ENCODE data around the gene NCAPD3. TPM values are rescaled to one million over a fixed set of nuclear protein-coding genes. Genes with fewer than 3 reads are reported as not detected.

Gene NCAPD3
- total and polyA plus RNA-seq, 9 of the 15 experiments (the other 6 are each of a cell fraction or from before 2014, with no cell fraction given): 23.6 to 80.6 (median 58.6) TPM

DNA sequence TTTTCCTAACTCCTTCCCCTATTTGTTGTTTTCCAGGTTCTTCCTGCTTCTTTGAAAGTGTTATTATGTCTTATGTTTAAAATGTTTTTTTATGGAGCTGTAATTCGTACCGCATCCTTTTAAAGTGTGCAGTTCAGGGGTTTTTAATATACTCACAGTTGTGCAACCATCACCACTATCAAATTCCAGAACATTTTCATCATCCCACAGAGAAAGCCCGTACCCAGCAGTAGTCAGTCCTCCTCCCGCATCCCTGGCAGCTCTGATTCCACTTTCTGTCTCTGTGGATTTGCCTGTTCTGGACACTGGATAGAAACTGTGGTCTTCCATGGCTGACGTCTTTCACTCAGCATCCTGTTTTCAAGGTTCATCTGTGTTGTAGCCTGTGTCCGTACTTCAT is 81.2 kb downstream of the NCAPD3 start (continued):
- TF ChIP-seq, protein P1, sequence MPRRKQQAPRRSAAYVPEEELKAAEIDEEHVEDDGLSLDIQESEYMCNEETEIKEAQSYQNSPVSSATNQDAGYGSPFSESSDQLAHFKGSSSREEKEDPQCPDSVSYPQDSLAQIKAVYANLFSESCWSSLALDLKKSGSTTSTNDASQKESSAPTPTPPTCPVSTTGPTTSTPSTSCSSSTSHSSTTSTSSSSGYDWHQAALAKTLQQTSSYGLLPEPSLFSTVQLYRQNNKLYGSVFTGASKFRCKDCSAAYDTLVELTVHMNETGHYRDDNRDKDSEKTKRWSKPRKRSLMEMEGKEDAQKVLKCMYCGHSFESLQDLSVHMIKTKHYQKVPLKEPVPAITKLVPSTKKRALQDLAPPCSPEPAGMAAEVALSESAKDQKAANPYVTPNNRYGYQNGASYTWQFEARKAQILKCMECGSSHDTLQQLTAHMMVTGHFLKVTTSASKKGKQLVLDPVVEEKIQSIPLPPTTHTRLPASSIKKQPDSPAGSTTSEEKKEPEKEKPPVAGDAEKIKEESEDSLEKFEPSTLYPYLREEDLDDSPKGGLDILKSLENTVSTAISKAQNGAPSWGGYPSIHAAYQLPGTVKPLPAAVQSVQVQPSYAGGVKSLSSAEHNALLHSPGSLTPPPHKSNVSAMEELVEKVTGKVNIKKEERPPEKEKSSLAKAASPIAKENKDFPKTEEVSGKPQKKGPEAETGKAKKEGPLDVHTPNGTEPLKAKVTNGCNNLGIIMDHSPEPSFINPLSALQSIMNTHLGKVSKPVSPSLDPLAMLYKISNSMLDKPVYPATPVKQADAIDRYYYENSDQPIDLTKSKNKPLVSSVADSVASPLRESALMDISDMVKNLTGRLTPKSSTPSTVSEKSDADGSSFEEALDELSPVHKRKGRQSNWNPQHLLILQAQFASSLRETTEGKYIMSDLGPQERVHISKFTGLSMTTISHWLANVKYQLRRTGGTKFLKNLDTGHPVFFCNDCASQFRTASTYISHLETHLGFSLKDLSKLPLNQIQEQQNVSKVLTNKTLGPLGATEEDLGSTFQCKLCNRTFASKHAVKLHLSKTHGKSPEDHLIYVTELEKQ (CRISPR knock-in tag; IDR thresholded peaks at IDR 0.05): no peak
- TF ChIP-seq ASH1L (IDR thresholded peaks at IDR 0.05; ENCODE audit: borderline replicate concordance, low read depth, partially characterized antibody) (no peak), NONO (IDR thresholded peaks at IDR 0.05; ENCODE audit: low read depth in 2 of 2, low read length in 1 of 2) (no peak), NFYB (IDR thresholded peaks at IDR 0.05; ENCODE audit: extremely low read depth, insufficient read length) (no peak), ZNF217 (CRISPR knock-in tag; IDR thresholded peaks at IDR 0.05) (no peak), ZNF444 (CRISPR knock-in tag; IDR thresholded peaks at IDR 0.05) (no peak)

DNA sequence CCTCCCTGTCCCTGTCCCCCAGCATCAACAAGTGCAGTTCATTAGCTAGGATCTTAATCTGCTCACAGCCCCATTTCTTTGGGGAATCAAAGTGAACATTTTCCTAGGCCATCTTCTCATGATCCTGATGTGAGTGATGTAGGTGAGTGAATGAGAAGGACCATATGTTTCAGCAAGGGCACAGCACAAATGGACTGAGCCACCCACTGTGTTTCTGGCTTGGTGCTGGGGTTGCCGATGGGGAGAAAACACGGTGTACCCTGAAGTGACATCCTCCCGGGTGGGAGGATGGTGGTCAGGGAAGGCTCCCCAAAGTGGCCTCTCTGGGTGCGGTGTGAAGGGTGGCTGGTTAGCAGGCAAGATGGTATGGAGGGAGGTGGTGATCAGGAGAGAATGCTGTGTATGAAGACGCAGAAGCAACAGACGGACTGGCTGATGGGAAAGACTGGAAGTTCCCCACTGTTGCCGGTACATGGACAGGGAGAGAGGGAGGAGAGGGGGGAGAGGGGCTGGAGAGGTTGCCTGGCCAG is 82.7 kb downstream of the NCAPD3 start:
- Histone ChIP-seq H3K4me2 (ENCODE audit: insufficient read depth, low read length) (no peak overlapping the region), H4K20me1 (replicated peaks; ENCODE audit: control insufficient read depth, insufficient read depth, low read length) (no peaks in the 10 kb centered on the region), H3K79me2 (ENCODE audit: control insufficient read depth, insufficient read depth, low read length) (no peaks in the 10 kb centered on the region), H3K27ac (ENCODE audit: extremely low read depth, low read depth, low read length) (no peak overlapping the region), H3K27me3 (ENCODE audit: control insufficient read depth in 2 of 2, insufficient read depth in 2 of 2, low read length in 2 of 2) (peaks cover 0 to 15% of the 10 kb centered on the region in 2 experiments; a peak in 3 of 5 replicates), H3K9me1 (ENCODE audit: control insufficient read depth, insufficient read depth, low read length) (no peaks in the 10 kb centered on the region), H3K4me3 (no peak overlapping the region), H3K36me3 (ENCODE audit: control insufficient read depth, insufficient read depth, low read length) (no peaks in the 10 kb centered on the region), H2AFZ (ENCODE audit: low read depth, low read length) (no peak overlapping the region), H3K9ac (ENCODE audit: insufficient read depth in 1 of 2, low read depth in 2 of 2, low read length in 2 of 2) (no peak overlapping the region), H3K9me3 (replicated peaks; ENCODE audit: control insufficient read depth, insufficient read depth, low read depth, low read length) (no peaks in the 10 kb centered on the region), H3K4me1 (replicated peaks in 1 of 2; ENCODE audit: control insufficient read depth in 2 of 2, insufficient read depth in 2 of 2, low read length in 2 of 2) (no peaks in the 10 kb centered on the region)
- POLR2A ChIA-PET: interaction anchor here (0.6 kb wide), 1 partner anchor 19 kb away, joined by 6 read pairs; no protein-coding TSS in a partner anchor
- BruUV-seq (replicated peaks): no TSS peak
- in situ Hi-C loops (cut with MboI): loop anchor here (5.0 to 10.0 kb wide), 2 partner anchors 84 to 216 kb away; no protein-coding TSS in a partner anchor
- CTCF ChIA-PET (ENCODE audit: low intra/inter-chr PET ratio): no interaction called here
- TF ChIP-seq RAD51 (IDR thresholded peaks at IDR 0.05; ENCODE audit: borderline replicate concordance, low read depth) (no peak), MTA3 (IDR thresholded peaks at IDR 0.05; ENCODE audit: borderline replicate concordance) (no peak), SMARCE1 (IDR thresholded peaks at IDR 0.05) (no peak)
- TF ChIP-seq, protein P2, sequence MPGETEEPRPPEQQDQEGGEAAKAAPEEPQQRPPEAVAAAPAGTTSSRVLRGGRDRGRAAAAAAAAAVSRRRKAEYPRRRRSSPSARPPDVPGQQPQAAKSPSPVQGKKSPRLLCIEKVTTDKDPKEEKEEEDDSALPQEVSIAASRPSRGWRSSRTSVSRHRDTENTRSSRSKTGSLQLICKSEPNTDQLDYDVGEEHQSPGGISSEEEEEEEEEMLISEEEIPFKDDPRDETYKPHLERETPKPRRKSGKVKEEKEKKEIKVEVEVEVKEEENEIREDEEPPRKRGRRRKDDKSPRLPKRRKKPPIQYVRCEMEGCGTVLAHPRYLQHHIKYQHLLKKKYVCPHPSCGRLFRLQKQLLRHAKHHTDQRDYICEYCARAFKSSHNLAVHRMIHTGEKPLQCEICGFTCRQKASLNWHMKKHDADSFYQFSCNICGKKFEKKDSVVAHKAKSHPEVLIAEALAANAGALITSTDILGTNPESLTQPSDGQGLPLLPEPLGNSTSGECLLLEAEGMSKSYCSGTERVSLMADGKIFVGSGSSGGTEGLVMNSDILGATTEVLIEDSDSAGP (CRISPR knock-in tag; IDR thresholded peaks at IDR 0.05): no peak
- FAIRE-seq: no peak
- ATAC-seq: no peak
- 0% methylated on average over 7 of the region's 7 CpGs for WGBS (ENCODE audit: insufficient coverage, low coverage, missing lambda C conversion rate)
- intact Hi-C loops (cut with micrococcal nuclease): no loop called here
- no peak for DNase-seq (ENCODE audit: extremely low read depth in 1 of 4, low spot score in 3 of 4)
